GM12892 (cell line): ENCODE data around the gene PCSK1.

Source experiments
- POLR2A ChIP-seq: IDR thresholded peaks from 2 replicates; pipeline ENCODE4 v1.6.1; 2011; ENCODE audit warnings: low read depth, low read length, control low read depth
- POLR2AphosphoS5 ChIP-seq: IDR thresholded peaks from 2 replicates; pipeline ENCODE4 v1.6.1; 2011; ENCODE audit warnings: low read depth, low read length, control low read depth
- TAF1 ChIP-seq: IDR thresholded peaks from 2 replicates; pipeline ENCODE4 v1.6.1; 2011; ENCODE audit warnings: low read depth, mild to moderate bottlenecking, control low read depth, low read length, borderline replicate concordance

DNA sequence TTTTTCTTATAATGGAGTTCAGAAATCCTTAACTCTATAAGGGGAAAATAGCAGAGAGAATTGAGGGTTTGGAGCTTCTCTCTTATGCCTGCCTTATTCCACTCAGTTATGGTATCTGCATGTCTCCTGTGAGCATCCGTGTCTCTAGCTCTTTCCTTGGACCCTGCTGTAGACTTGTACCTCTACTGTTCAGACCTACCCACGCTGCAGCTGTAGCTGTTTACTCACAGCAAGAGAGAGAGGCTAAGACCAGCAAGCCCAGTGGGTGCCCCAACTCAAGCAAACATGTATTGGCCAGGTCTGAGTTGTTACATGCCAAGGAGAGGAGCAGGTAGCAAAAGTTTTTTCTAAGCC is 7.1 kb upstream of the PCSK1 start:
- TF ChIP-seq POLR2AphosphoS5: no peak
- no peak for TF ChIP-seq POLR2A
- no peak for TF ChIP-seq TAF1
